ENCODE measurements around the gene WAS.
A peak's percentile ranks its signal among the peaks of the same experiment; 100 is the strongest.
"Not testable (repeated sequence)": the region's sequence is repeated elsewhere in the genome, so short reads cannot be mapped to it uniquely, and the experiment has no call there.

Gene WAS

GRCh38 chrX:48683411-48683982 lies at the start of gene WAS:
Gene WAS (plus strand): TSS chrX:48683799. CDS start chrX:48683854, 55 bp downstream.
- TF ChIP-seq JUND (IDR thresholded peaks at IDR 0.05; ENCODE audit: low read depth) = no peak
- no peak for DNase-seq (ENCODE audit: low read depth in 1 of 2, low spot score in 1 of 2)
- in situ Hi-C loops (cut with HindIII; ENCODE audit: low pct_unique_long_range_greater_than_20kb, low sequenced_read_pairs) = no loop called here

- TF ChIP-seq JUND (IDR thresholded peaks at IDR 0.05; ENCODE audit: low read depth) = no peak
- DNase-seq (ENCODE audit: low read depth in 1 of 2, low spot score in 1 of 2) = no peak
- in situ Hi-C loops (cut with HindIII; ENCODE audit: low pct_unique_long_range_greater_than_20kb, low sequenced_read_pairs) = no loop called here
These were observed 47.3 kb upstream of the WAS start for GRCh38 chrX:48636301-48636700.

- no peak for DNase-seq (ENCODE audit: low read depth in 1 of 2, low spot score in 1 of 2)
- in situ Hi-C loops (cut with HindIII; ENCODE audit: low pct_unique_long_range_greater_than_20kb, low sequenced_read_pairs) = no loop called here
- TF ChIP-seq JUND (IDR thresholded peaks at IDR 0.05; ENCODE audit: low read depth) = no peak
These were observed 46.8 kb upstream of the WAS start for GRCh38 chrX:48636776-48637175.

DNA sequence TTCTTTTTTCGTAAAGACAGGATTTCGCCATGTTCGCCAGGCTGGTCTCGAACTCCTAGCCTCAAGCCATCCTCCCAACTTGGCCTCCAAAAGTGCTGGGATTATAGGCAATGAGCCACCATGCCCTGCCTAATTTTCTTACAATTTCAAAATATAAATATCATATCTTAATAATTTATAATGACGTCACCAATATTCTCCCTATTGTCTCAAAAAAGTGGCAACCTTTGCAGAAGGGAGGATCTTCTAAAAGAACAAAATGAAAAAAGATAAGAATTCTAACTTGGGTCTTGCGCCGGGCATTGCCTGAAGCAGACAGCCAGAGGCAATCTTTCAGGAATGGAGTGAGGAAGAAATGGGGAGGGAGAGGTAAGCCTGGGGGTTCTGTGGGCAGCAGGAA lies 37.9 kb upstream of the WAS start:
- TF ChIP-seq JUND (IDR thresholded peaks at IDR 0.05; ENCODE audit: low read depth) = no peak

DNA sequence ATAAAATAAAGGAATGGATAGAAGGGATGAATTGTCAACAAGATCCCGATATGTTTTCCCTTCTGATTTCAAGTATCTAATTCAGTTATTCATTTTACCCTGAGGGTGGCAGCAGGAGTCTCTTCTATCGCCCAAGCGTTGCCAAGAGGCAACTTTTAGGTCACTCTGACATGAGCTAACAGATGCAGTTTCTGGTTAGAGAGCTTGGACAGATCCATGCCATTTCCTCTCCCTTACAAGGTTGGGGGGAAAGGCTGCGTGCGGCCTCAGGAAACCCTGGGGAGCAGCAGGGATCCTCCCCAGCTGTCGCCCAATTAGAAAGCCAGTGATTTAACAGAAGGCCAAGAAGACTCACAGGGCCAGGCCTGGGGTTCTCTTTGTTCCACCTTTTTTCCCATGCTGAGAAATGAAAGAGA lies 35.3 kb upstream of the WAS start:
- peak in 1 of 2 experiments; percentile 81 for DNase-seq (ENCODE audit: low read depth in 1 of 2, low spot score in 1 of 2)
- TF ChIP-seq JUND (IDR thresholded peaks at IDR 0.05; ENCODE audit: low read depth) = no peak
- in situ Hi-C loops (cut with HindIII; ENCODE audit: low pct_unique_long_range_greater_than_20kb, low sequenced_read_pairs) = no loop called here

More for the DNA sequence above, 37.9 kb upstream of the WAS start:
- in situ Hi-C loops (cut with HindIII; ENCODE audit: low pct_unique_long_range_greater_than_20kb, low sequenced_read_pairs) = no loop called here
- no peak for DNase-seq (ENCODE audit: low read depth in 1 of 2, low spot score in 1 of 2)

- no peak for TF ChIP-seq JUND (IDR thresholded peaks at IDR 0.05; ENCODE audit: low read depth)
- in situ Hi-C loops (cut with HindIII; ENCODE audit: low pct_unique_long_range_greater_than_20kb, low sequenced_read_pairs) = no loop called here
- no peak for DNase-seq (ENCODE audit: low read depth in 1 of 2, low spot score in 1 of 2)
These were observed 34.5 kb upstream of the WAS start for GRCh38 chrX:48649102-48649501.

DNA sequence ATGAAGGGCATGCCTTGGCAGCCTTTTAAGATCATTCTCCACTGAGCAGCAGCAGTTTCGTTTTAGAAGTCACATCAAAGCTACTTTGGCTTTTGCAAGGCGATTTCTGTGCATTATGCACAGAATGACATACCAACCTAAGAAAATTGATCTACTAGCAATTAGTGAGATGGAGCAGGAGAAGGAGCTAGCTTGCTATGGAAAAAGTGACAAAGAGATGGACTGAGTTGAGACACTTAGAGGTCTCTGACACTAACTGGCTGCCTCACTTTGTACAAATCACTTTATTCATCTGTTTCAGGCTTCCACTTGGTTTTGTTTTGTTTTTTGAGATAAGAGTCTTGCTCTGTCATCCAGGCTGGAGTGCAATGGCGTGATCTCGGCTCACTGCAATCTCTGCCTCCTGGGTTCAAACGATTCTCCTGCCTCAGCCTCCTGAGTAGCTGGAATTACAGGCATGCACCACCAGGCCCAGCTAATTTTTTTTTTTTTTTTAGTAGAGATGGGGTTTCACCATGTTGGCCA lies 31.5 kb upstream of the WAS start:
- DNase-seq (ENCODE audit: low read depth in 1 of 2, low spot score in 1 of 2); in situ Hi-C loops (cut with HindIII; ENCODE audit: low pct_unique_long_range_greater_than_20kb, low sequenced_read_pairs): not testable (repeated sequence)

DNA sequence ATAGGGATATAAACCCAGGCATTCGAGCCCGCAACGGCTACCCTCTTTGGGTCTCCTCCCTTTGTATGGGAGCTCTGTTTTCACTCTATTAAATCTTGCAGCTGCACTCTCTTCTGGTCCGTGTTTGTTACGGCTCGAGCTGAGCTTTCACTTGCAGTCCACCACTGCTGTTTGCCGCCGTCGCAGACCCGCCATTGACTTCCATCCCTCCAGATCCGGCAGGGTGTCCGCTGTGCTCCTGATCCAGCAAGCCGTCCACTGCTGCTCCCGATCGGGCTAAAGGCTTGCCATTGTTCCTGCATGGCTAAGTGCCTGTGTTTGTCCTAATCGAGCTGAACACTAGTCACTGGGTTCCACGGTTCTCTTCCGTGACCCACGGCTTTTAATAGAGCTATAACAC lies 28.9 kb upstream of the WAS start:
- in situ Hi-C loops (cut with HindIII; ENCODE audit: low pct_unique_long_range_greater_than_20kb, low sequenced_read_pairs) = not testable (repeated sequence)

DNA sequence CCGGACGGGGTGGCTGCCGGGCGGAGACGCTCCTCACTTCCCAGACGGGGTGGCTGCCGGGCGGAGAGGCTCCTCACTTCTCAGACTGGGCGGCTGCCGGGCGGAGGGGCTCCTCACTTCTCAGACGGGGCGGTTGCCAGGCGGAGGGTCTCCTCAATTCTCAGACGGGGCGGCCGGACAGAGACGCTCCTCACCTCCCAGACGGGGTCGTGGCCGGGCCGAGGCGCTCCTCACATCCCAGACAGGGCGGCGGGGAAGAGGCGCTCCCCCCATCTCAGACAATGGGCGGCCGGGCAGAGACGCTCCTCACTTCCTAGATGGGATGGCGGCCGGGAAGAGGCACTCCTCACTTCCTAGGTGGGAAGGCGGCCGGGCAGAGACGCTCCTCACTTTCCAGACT lies 23.9 kb upstream of the WAS start:
- in situ Hi-C loops (cut with HindIII; ENCODE audit: low pct_unique_long_range_greater_than_20kb, low sequenced_read_pairs); DNase-seq (ENCODE audit: low read depth in 1 of 2, low spot score in 1 of 2): not testable (repeated sequence)

More for the DNA sequence above, 28.9 kb upstream of the WAS start:
- DNase-seq (ENCODE audit: low read depth in 1 of 2, low spot score in 1 of 2) = not testable (repeated sequence)

DNA sequence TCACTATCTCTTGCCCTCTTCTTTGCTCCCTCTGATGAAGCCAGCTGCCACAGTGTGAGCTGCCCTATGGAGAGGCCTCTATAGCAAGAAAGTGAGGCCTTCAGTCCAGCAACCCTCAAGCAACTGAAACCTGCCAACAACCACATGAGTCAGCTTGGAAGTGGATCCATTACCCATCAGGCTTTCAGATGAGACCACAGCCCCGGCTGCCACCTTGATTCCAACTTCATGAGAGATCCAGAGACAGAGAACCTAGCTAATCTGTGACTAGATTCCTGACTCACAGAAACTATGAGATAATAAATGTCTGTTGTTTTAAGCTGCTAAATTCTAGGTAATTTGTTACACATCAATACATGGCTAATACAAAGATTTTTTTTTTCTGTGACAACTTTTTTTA lies 20.4 kb upstream of the WAS start:
- DNase-seq (ENCODE audit: low read depth in 1 of 2, low spot score in 1 of 2) = no peak
- no peak for TF ChIP-seq JUND (IDR thresholded peaks at IDR 0.05; ENCODE audit: low read depth)
- in situ Hi-C loops (cut with HindIII; ENCODE audit: low pct_unique_long_range_greater_than_20kb, low sequenced_read_pairs) = no loop called here

- no peak for TF ChIP-seq JUND (IDR thresholded peaks at IDR 0.05; ENCODE audit: low read depth)
- in situ Hi-C loops (cut with HindIII; ENCODE audit: low pct_unique_long_range_greater_than_20kb, low sequenced_read_pairs) = no loop called here
- no peak for DNase-seq (ENCODE audit: low read depth in 1 of 2, low spot score in 1 of 2)
These were observed 19.4 kb upstream of the WAS start for GRCh38 chrX:48664156-48664555.

DNA sequence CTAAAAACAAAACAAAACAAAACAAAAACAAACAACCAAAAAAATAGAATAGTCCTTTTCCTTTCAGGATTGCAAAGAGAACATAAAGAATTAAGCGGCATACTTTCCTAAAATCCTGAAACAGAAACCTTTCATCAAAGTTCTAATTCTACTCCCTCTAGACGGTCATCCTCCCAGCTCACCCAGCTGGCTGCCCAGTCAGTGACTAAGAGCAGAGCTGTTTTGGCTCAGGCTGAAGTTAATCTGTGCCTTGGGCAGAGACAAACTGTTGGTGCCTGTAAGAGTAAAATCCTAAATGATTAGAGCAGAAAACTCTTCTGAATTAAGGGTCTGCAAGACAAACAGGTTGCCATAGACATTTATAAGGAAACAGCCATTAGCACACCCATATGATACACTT lies 17.6 kb upstream of the WAS start:
- TF ChIP-seq JUND (IDR thresholded peaks at IDR 0.05; ENCODE audit: low read depth) = no peak
- no peak for DNase-seq (ENCODE audit: low read depth in 1 of 2, low spot score in 1 of 2)
- in situ Hi-C loops (cut with HindIII; ENCODE audit: low pct_unique_long_range_greater_than_20kb, low sequenced_read_pairs) = no loop called here

DNA sequence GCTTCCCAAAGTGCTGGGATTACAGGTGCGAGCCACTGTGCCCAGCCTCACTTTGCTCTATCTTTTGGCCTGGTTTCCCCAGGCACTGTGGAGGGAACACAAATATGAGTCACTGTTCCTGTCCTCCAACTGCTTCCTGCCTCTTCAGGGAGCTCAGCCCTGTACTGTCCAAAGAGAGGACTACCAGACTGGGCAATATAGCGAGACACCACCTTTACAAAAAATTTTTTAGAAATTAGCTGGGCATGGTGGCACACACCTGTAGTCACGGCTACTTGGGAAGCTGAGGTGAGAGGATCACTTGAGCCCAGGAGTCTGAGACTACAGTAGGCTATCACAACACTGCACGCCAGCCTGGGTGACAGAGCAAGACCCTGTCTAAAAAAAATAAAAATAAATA lies 16.9 kb upstream of the WAS start:
- no peak for TF ChIP-seq JUND (IDR thresholded peaks at IDR 0.05; ENCODE audit: low read depth)
- no peak for DNase-seq (ENCODE audit: low read depth in 1 of 2, low spot score in 1 of 2)
- in situ Hi-C loops (cut with HindIII; ENCODE audit: low pct_unique_long_range_greater_than_20kb, low sequenced_read_pairs) = no loop called here

GRCh38 chrX:48667509-48667908 lies 16.1 kb upstream of the WAS start:
- no peak for DNase-seq (ENCODE audit: low read depth in 1 of 2, low spot score in 1 of 2)
- TF ChIP-seq JUND (IDR thresholded peaks at IDR 0.05; ENCODE audit: low read depth) = no peak
- in situ Hi-C loops (cut with HindIII; ENCODE audit: low pct_unique_long_range_greater_than_20kb, low sequenced_read_pairs) = no loop called here

DNA sequence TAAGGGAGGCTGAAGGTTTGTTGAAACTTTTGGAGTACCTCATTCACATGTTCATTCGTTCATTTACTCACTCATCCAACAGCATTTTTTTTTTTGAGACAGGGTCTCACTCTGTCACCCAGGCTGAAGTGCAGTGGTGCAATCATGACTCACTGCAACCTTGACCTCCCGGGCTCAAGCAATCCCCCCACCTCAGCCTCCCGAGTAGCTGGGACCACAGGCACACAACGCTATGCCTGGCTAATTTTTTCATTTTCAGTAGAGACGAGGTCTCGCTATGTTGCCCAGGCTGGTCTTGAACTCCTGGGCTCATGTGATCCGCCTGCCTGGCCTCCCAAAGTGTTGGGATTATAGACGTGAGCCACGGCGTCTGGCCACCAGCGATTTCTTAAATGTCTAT lies 15.4 kb upstream of the WAS start:
- DNase-seq (ENCODE audit: low read depth in 1 of 2, low spot score in 1 of 2); in situ Hi-C loops (cut with HindIII; ENCODE audit: low pct_unique_long_range_greater_than_20kb, low sequenced_read_pairs): not testable (repeated sequence)

Measured in T47D (cell line).